Measurements from ENCODE around the gene RALY. TPM values are rescaled to one million over a fixed set of nuclear protein-coding genes. Genes with fewer than 3 reads are reported as not detected.

The RALY gene
- total and polyA plus RNA-seq, 2 of the 4 experiments (the other 2 are of a cell fraction): 46.2 to 115 TPM

- in situ Hi-C loops (cut with MboI; ENCODE audit: low sequenced_read_pairs): no loop called here
- H2AK5ac ChIP-seq (ENCODE audit: low read depth, low read length): no peak overlapping the region
- POLR2A ChIA-PET (ENCODE audit: unreplicated experiment): no interaction called here
- CTCF ChIA-PET: interaction anchor here (1.2 kb wide), 1 partner anchor 14 kb away, joined by 5 read pairs; no protein-coding TSS in a partner anchor
- no peak overlapping the region for H2BK15ac ChIP-seq (ENCODE audit: low read depth, low read length)
- H3K4me2 ChIP-seq (ENCODE audit: low read depth, low read length): no peak overlapping the region
- H3K14ac ChIP-seq (replicated peaks; ENCODE audit: low read depth, low read length): no peak overlapping the region; the same call in 1 of the 2 replicates
- no peak overlapping the region for H3K18ac ChIP-seq (ENCODE audit: low read depth, low read length)
- no peaks in the 10 kb centered on the region for H3K4me1 ChIP-seq (ENCODE audit: control insufficient read depth, insufficient read depth, low read length)
- H4K91ac ChIP-seq (ENCODE audit: insufficient read depth, low read depth, low read length): no peak overlapping the region
- no TSS peak for BruUV-seq (replicated peaks)
- peaks cover 37% of the 10 kb centered on the region for H3K9me1 ChIP-seq (ENCODE audit: insufficient read depth, low read length)
- H3K23ac ChIP-seq (ENCODE audit: low read depth, low read length): no peak overlapping the region
- intact Hi-C loops (cut with micrococcal nuclease): no loop called here
- WGBS, 2 experiments (ENCODE audit: extremely low coverage in 2 of 2, insufficient read length in 1 of 2): 100% methylated on average over 2 of the region's 2 CpGs; no CpG with 5 or more reads in 1 of the 2 experiments
- dilution Hi-C loops (cut with HindIII; ENCODE audit: low sequenced_read_pairs, unreplicated experiment): no loop called here
- H2AK9ac ChIP-seq (replicated peaks; ENCODE audit: low read depth, low read length, poor library complexity): no peak overlapping the region
- H3K4me3 ChIP-seq (ENCODE audit: insufficient read depth, low read depth, low read length): no peak overlapping the region
- H4K5ac ChIP-seq (ENCODE audit: low read depth, low read length): no peak overlapping the region
- no peak overlapping the region for H2BK5ac ChIP-seq (ENCODE audit: low read depth, low read length, poor library complexity, severe bottlenecking)
- H3K56ac ChIP-seq (ENCODE audit: extremely low read depth, insufficient read depth, low read length): no peak overlapping the region
- H3K27me3 ChIP-seq (ENCODE audit: control insufficient read depth, insufficient read depth, low read length): no peaks in the 10 kb centered on the region
- H3K36me3 ChIP-seq (ENCODE audit: control insufficient read depth, insufficient read depth, low read length): peaks cover 68% of the 10 kb centered on the region
- no peak overlapping the region for H2BK120ac ChIP-seq (ENCODE audit: low read depth, low read length)
- no peak for DNase-seq
- H4K20me1 ChIP-seq (ENCODE audit: insufficient read depth, low read length): peaks cover 79% of the 10 kb centered on the region
- no peak overlapping the region for H4K8ac ChIP-seq (ENCODE audit: low read depth in 2 of 2, low read length in 2 of 2)
- H3K27ac ChIP-seq (ENCODE audit: insufficient read depth, low read length): no peak overlapping the region
- H3K4ac ChIP-seq (ENCODE audit: low read depth, low read length): no peak overlapping the region
- no peak for TF ChIP-seq CHD1 (IDR thresholded peaks at IDR 0.05; ENCODE audit: low read depth, low read length)
- TF ChIP-seq MXI1 (IDR thresholded peaks at IDR 0.05; ENCODE audit: borderline replicate concordance, low read depth, low read length): no peak
- TF ChIP-seq CTCF (conservative IDR thresholded peaks at IDR 0.05; ENCODE audit: low read depth, low read length): no peak
- no peak for TF ChIP-seq SMC3 (IDR thresholded peaks at IDR 0.05; ENCODE audit: low read depth, low read length)
- no peak for TF ChIP-seq BHLHE40 (IDR thresholded peaks at IDR 0.05; ENCODE audit: low read depth, low read length)
- TF ChIP-seq POLR2A (IDR thresholded peaks at IDR 0.05; ENCODE audit: low read depth, low read length): no peak
- no peak for TF ChIP-seq NFE2L2 (IDR thresholded peaks at IDR 0.05; ENCODE audit: low read depth, low read length)
- TF ChIP-seq USF2 (IDR thresholded peaks at IDR 0.05; ENCODE audit: low read depth, low read length): no peak
- no peak for TF ChIP-seq CEBPB (IDR thresholded peaks at IDR 0.05; ENCODE audit: low read depth, low read length)
- TF ChIP-seq ELK1 (IDR thresholded peaks at IDR 0.05; ENCODE audit: borderline replicate concordance, low read depth, low read length): no peak
- TF ChIP-seq RCOR1 (IDR thresholded peaks at IDR 0.05; ENCODE audit: insufficient replicate concordance, low read length): no peak
- no peak for TF ChIP-seq MAZ (IDR thresholded peaks at IDR 0.05; ENCODE audit: borderline replicate concordance, low read depth, low read length)
- TF ChIP-seq MAFK (IDR thresholded peaks at IDR 0.05; ENCODE audit: low read depth, low read length): no peak
- no peak for TF ChIP-seq FOS (IDR thresholded peaks at IDR 0.05; ENCODE audit: low read depth, low read length)
- no peak for TF ChIP-seq RAD21 (IDR thresholded peaks at IDR 0.05; ENCODE audit: low read length)
- H3K9me3 ChIP-seq (ENCODE audit: control insufficient read depth, insufficient read depth, low read length): no peaks in the 10 kb centered on the region
- H2AFZ ChIP-seq (replicated peaks; ENCODE audit: low read length, poor library complexity): no peak overlapping the region
- ATAC-seq (ENCODE audit: low read depth): no peak
- peaks cover 40 to 96% of the 10 kb centered on the region in 2 experiments for H3K79me1 ChIP-seq (ENCODE audit: low read depth in 1 of 2, low read length in 2 of 2)
- no peak overlapping the region for H3K9ac ChIP-seq (ENCODE audit: low read depth, low read length)
- H2BK20ac ChIP-seq (ENCODE audit: low read depth, low read length): no peak overlapping the region; the same call in 1 of the 2 replicates
Measured at GRCh38 chr20:34083781-34084180, 90.1 kb downstream of the RALY start.

All from IMR-90 (cell line).